ENCODE results near the gene PLLP.
"Not testable (repeated sequence)": the region's sequence is repeated elsewhere in the genome, so short reads cannot be mapped to it uniquely, and the experiment has no call there.

PLLP gene

GRCh38 chr16:57301126-57301817 is 16.8 kb upstream of the PLLP start:
- DNase-seq = no peak

DNA sequence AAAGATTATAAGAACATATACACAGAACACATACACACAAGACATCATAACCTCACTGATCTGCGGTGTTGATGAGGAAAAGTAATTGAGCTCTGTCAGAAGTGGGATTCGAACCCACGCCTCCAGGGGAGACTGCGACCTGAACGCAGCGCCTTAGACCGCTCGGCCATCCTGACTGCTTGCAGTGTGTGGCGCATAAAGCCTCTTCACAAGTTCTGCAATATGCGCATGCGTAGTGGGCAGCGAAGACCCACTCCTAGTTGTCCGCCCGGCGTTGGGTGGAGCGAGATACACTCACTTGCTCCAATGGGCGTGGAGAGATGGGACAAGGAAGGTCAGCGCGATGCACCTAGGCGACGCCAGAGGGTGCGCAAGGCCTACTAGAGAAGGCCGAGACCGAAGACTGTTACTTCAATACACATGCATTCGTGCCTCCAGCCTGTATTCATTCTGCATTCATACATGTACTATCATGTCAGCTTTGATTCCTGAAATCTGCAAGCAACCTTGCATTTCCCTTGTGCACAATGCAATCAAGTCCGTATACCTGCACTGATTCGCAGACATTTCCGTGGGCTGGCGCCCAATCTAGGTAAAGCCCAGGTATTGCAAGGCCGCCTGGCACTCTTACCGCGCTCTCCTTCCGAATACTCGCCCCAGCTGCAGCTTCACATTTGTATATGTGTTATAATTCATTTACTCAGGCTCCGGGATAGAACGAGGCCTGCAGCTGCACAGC is 16.1 kb upstream of the PLLP start:
- peak; percentile 97 for DNase-seq

DNA sequence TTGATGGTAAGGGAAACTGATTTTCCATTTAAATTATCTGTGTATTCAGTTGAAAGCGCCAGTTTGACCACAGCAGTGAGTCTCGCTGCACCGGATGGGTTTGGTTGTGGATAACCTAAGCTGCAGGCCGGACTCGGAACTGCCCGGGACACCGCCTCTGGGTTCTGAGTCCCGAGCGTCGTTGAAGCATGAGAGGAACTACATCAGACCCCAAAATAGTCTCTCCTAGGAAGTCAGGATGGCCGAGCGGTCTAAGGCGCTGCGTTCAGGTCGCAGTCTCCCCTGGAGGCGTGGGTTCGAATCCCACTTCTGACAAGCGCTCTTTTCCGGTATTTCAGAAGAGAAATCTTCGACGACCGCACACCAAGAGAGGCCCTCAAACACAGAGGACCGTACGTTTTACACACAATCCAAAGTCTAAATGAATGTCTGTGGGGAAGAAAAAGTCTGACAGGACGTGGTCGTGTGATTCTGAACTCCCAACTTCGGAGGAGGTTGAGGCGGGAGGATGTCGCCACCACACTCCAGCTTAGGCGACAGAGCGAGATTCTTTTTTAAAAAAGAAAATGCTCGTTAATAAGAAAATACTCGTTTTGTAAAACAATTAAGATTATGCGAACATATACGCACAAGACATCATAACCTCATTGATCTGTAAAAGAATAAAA is 15.4 kb upstream of the PLLP start:
- DNase-seq = peak; percentile 77 to 79

- DNase-seq = peak; percentile 26 to 33
Observed at GRCh38 chr16:57299009-57299718, 14.7 kb upstream of the PLLP start.

- DNase-seq = peak; percentile 26 to 28
Observed at GRCh38 chr16:57297856-57298255, 13.4 kb upstream of the PLLP start.

GRCh38 chr16:57289391-57290257 is 5.2 kb upstream of the PLLP start:
- DNase-seq = no peak

GRCh38 chr16:57285379-57285778 is 907 bp upstream of the PLLP start:
- no peak for DNase-seq

DNA sequence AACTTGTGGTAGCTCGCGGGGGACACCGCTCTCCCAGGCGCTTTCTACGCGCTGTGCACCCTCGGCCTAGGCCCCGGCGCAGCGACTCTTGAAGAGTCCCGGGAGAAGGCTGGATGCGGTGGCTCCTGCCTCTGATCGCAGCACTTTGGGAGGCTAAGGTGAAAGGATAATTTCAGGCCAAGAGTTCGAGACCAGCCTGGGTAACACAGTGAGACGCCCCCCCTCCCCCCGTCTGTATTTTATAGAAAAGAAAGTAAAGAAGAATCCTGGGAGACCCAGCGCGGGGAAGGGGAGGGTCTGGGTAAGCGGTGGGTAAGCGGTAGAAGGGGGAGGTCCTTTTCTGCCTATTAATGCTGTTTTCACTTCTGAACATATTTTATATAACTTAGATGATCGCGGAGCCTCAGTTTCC is 486 bp upstream of the PLLP start:
- no peak for DNase-seq

GRCh38 chr16:57283959-57284208 is 588 bp downstream of the PLLP start:
- DNase-seq = no peak

DNA sequence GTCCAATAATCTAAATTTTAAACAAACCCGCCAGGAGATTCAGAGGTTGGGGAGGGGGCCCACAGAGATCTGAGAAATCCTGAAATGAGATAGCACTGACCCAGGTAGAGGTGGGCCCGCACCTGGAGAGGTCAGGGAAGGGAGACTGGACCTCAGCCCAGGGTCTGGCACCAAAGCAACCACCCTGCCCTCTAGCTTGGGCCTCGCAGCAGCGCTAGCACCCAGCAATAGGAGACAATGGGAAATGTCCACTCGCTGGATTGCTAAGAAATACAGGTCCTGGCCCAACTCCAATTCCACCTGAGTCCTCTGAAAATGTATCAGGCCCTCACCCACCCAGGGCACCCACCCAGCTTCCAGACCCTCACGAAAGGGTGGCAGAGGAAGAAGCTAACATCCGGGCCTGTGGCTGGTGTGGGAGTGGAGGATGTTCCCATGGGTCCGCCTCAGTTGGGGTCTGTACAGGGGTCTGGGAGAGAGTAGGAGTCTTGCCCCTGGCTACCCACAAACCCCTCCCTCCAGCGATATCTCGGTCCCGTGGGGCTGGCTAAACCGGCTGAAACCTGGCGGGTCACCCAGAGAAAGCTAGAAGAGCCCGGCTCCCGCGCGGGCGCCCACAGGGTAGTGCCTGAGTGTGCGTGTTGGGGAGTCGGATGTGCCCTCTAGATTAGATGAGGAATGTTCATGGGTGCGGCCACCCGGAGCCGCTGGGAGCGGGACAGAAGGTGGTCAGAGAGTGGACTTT is 1.1 kb downstream of the PLLP start:
- DNase-seq = no peak

DNA sequence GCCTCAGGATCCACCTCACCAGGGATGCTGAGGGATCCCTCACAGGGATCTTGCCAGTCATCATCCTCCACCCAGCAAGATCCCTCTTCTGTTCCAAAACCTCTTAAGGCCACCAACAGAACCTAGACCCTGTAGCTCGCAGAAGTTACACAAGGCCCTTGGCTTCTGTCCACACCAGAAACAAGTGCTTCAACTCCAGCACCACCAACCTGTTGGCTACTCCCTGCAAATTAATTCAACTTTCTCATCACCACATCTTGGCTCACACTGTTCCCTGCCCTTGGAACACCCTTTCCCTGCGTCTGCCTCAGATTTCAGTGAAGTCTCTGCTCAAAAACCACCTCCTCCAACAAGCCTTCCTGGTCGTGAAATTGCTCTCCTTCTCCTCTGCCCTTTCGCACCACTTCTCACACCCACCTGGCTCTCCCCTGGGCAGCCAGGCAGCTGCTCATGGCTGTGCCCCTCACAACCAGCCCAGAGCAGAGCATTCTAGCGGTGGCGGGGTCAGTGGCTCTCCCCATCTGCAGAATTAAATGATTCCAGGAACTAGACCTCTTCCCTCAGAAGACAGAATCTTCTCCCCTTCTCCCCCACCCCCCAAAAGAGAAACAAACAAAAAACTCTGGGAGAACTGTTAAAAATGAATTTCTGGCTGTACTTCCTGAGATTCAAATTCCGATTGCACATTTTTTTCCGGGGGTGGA is 1.8 kb downstream of the PLLP start:
- DNase-seq = no peak

DNA sequence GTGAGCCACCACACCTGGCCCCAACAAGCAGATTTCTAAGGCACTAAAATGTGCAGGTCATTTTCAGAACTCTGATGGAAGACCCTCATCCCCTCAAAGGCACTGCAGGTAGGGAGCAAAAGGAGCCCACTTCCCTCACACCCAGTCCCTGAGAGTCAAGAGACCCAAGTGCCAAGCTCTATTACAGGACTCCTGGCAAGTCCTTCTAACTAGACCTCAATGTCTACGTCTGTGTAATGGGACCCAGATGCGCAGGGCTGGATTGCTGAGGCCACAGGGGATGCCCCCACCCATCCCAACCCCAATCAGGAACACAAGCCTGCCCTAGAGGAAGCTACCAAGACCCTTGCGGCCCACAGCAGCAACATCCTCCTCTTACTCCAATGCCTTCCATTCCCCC is 2.7 kb downstream of the PLLP start:
- no peak for DNase-seq

- DNase-seq = no peak
Observed at GRCh38 chr16:57279780-57280638, 4.5 kb downstream of the PLLP start.

DNA sequence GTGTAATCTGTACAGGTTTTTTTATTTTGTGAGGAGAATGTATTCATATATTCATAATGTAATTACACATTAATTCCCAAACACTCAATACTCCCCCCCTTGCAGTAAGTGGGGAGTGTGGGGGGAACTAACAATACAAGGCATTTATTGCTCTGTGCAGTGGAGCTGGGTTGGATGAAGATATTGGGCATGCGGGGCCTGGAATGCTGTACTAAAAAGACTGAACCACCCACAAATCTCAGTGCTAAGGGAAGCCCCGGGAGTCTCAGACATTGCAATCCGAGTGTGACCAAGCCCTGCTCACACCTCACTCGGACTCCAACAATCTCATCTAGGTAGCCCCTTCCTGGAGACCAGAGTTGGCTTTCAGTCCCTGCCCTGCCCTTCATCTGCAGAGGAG is 6.0 kb downstream of the PLLP start:
- DNase-seq = no peak

DNA sequence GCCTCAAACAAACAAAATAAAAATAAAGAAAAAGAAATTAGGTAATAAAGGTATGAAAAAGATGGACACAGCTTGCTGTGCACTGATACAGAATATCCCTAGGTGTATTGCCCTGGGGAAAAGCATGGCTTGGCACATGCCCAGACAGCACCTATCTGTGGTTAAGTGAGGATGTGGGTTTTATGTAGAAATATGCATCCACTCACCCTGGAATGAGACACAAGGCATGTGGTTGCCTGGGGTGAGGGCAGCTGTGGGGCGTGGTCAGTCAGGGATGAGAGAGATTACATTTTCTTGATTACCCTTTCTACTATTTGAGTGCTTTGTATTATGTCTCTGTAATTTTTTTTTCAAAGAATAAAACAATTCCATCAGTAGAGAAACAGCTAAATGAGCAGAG is 6.9 kb downstream of the PLLP start:
- peak; percentile 50 to 61 for DNase-seq

DNA sequence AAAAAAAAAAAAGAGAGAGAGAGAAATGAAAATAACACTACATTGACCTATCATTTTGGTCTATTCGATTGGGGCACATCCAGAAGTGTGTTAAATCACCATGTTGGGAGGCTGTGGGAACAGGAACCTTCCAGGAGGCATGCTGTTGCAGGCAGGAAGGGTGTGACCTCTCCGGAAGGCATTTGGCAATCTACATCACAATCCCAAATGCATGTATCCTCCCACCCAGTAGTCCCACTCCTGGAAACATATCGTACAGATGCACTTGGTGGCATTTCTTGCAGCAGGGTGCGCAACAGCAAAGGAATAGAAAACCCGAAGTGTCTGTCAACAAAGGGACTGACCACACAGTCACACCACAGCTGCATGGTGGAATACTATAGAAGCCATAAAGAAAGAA is 7.9 kb downstream of the PLLP start:
- DNase-seq = no peak

- not testable (repeated sequence) for DNase-seq
Observed at GRCh38 chr16:57275946-57276345, 8.5 kb downstream of the PLLP start.

- no peak for DNase-seq
Observed at GRCh38 chr16:57273826-57274225, 10.6 kb downstream of the PLLP start.

GRCh38 chr16:57273359-57273758 is 11.1 kb downstream of the PLLP start:
- no peak for DNase-seq

DNA sequence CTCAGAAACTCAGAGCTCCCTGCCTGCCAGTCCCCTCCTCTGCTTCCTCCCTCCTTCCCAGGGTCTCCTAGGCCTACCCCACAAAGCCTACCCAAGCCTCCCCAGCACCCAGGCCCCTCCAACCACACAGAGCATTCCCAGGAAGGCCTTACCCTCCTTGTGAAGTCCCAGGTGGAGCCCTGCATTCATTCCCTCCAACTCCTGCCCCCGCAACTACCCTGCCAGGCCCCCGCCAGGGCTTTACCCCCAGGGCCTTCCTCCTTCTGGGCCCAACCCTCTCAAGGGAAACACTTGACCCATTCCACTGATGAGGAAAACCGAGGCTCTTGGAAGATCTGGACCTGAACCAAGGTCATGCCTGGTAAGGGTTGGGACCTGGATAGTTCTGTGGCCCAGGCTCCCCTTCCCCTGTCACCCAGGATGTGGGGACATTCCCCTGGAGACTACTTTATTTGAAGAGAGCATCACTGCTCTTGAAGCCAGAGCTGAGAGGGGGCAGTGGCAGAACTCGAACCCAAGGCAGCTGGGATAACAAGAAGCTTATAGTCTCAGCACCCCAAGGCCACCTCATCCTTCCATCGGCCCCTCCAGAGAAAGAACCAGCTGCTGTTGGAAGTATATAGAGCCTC is 12.5 kb downstream of the PLLP start:
- DNase-seq = no peak

All from activated CD4-positive, alpha-beta T cell treated with anti-CD3 and anti-CD28 coated beads, Interleukin-2, amount 50 U/mL, for 4 hours (primary cell).